ENCODE measurements around the gene PDIA6.

DNA sequence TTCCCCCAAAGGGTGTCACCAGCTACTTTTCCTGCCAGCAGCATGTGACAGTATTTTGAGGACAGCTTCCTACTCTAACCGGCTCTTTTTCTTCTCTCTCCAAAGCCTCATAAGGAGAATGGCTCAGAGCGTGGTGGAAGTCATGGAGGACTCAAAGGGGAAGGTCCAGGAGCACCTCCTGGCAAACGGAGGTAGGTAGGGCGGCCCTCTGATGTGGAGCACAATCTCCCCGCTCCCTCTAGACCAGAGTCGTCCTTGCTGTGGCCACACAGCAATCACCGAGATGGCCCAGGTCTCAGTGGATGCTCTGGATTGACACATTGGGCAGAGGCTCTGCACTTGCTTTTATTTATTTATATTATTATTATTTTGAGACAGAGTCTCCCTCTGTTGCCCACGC lies 58.7 kb downstream of the PDIA6 start:
- TF ChIP-seq, protein P1, sequence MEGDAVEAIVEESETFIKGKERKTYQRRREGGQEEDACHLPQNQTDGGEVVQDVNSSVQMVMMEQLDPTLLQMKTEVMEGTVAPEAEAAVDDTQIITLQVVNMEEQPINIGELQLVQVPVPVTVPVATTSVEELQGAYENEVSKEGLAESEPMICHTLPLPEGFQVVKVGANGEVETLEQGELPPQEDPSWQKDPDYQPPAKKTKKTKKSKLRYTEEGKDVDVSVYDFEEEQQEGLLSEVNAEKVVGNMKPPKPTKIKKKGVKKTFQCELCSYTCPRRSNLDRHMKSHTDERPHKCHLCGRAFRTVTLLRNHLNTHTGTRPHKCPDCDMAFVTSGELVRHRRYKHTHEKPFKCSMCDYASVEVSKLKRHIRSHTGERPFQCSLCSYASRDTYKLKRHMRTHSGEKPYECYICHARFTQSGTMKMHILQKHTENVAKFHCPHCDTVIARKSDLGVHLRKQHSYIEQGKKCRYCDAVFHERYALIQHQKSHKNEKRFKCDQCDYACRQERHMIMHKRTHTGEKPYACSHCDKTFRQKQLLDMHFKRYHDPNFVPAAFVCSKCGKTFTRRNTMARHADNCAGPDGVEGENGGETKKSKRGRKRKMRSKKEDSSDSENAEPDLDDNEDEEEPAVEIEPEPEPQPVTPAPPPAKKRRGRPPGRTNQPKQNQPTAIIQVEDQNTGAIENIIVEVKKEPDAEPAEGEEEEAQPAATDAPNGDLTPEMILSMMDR (IDR thresholded peaks at IDR 0.05) = no peak
- TF ChIP-seq EP300 (IDR thresholded peaks at IDR 0.05) (no peak), POLR2AphosphoS5 (IDR thresholded peaks at IDR 0.05) (no peak)
